ENCODE measurements around the gene PLEKHA1. TPM values are rescaled to one million over a fixed set of nuclear protein-coding genes. Genes with fewer than 3 reads are reported as not detected.

PLEKHA1 gene
- total RNA-seq, 1 donor from 2014 or later: 46.0 TPM

DNA sequence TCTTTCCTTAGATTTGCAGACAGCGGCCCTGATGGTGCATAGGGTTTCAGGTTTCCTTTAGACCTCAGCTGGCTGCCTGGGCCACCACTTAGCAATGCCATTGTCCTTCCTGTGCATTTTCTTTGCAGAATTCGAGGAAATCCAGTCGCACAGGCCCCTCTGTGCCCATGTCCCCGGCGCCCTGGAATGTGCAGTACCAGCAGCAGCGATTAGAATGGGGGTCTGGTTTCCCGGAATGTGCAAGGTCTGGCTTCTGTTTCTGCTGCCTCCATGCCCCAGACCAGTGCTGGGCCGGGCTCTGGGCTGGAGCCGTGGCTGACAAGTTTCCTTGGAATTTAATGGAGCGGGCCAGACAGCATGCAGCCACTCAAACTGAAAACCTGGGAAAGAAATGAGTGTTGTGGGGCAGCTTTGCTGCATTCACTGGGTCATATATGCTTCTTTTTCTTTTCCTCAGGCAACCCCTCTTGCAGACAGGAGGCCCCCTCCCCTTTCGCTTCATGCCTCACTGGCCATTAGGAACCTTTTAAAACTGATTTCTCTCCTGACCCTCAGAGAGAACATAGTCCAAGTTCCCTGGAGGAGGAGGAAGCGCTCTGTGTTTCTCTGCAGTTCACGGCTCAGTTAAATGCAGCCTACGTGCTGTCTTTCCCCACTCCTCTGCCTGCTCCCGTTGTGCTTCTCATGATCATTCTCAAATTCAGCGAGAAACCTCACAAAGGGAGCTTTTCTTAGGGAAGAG lies 101.3 kb downstream of the PLEKHA1 start:
- DNase-seq (ENCODE audit: extremely low read depth, low read depth, low spot score): no peak

DNA sequence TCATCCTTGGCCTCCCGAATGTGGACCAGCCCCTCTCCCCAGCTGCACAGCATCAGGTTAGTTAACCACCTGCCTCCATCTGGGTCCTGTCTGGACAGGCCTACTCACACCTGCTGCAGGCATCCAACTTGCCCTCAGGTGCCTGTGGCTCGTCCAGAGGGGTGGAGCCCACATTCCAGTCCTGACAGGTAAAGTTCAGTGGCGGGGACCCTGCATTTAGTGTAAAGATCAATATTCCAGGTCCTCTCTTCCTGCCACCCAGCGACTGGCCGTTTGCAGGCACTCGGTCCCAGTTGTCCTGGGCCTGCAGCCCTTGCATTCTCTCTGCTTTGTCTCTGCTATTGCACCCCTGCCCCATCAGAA lies 101.8 kb downstream of the PLEKHA1 start:
- no peak for DNase-seq (ENCODE audit: extremely low read depth, low read depth, low spot score)

DNA sequence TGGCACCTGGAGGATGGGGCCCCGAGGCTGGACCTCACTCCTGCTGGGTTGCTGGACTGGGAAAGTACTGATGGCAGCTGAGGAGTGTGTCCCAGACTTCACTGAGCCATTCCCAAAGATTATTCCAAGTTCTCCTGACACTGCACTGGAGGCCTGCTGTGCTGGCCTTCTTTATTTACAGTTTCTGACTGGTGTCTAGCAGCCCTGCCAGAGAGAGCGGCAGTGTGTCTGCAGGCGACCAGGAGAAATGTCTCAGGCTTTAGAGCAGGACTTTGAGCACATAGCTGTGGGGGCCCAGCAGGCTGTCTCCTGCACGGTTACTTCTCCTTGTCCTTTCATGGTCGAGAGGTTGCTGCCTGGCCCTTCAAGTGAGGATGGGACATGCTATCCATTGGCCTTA lies 102.9 kb downstream of the PLEKHA1 start:
- DNase-seq (ENCODE audit: extremely low read depth, low read depth, low spot score): no peak

DNA sequence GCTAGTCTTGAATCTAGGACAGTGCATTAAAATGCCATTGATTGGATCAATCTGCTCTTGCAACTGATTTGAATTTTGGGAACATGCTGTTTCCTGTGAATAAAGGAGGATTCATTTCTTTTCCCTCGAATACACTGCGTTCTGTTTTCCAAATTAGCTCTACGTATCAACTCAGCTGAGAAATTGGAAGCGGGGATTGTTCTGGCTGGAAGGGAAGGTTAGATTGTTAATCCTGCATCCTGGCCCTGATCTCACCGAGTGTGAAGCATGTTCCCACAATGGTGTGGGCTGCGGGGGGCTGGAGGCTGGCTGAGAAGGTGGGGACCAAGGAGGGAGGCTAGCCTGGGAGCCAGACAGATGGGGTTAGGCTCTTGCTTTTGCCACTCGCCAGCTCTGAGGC lies 104.5 kb downstream of the PLEKHA1 start:
- DNase-seq (ENCODE audit: extremely low read depth, low read depth, low spot score): no peak

DNA sequence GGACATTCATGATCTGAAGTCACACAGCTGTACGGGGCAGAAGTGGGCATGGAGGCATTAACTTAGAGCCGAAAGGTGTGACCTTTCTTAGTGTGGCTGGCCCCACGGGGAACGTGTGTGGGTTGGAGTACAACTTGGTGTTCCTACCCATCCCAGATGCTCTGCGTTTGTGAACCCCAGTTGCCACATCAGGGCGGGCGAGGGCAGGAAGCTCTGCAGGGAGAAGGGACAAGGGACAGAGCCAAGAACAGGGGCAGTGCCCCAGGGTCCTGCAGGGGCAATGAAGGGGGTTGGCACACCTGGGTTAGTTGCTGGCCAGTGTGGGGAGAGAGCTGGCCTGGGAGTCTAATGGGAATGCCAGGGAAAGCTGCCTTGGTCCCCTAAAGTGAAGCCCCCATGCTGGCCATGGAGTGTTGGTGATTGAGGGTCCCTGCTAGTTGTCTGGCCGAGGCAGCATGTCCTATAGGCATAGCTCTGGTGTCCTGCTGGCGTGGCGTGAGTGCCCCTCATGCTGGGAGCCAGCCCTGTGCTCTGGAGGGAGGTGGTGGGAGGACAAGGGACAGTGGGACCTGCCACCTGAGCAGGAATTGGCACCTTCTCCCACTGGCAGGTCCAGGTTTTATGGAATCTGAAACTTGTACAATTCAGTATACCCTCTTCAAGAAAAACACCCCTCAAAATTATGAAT lies 105.8 kb downstream of the PLEKHA1 start:
- DNase-seq (ENCODE audit: extremely low read depth, low read depth, low spot score): no peak

DNA sequence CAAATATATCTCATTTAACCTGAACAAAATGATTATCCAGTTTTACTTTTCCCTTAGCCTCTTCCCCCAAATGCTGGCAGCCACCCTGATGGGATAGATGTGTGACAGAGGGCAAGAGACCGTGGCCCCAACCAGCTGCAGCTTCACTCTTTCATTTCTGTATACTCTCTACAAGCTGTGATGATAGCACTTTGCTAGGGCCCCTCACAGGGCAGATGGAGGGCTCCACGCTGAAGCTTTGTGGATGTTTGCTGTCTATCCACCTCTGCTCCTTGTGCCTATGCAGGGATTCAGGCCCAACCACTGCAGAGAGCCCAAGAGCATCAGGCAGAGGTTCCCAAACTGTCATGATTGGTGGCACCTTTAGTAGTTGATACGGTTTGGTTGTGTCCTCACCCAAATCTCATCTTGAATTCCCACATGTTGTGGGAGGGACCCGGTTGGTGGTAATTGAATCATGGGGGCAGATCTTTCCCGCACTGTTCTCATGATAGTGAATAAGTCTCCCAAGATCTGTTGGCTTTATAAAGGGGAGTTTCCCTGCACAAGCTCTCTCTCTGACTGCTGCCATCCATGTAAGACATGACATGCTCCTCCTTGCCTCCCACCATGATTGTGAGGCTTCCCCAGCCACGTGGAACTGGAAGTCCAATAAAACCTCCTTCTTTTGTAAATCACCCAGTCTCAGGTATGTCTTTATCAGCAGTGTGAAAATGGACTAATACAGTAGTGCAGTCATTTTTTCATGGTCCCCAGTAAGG lies 107.0 kb downstream of the PLEKHA1 start:
- DNase-seq (ENCODE audit: extremely low read depth, low read depth, low spot score): no peak

Other genes with a start within 250 kb of the PLEKHA1 start
- 0.47 TPM in 1 of 2 replicates, not detected in the other for gene BTBD16, start 103.4 kb upstream of the PLEKHA1 start, total RNA-seq
- not detected in 2 replicates for gene ARMS2, start 79.9 kb downstream of the PLEKHA1 start, total RNA-seq
- gene HTRA1, start 86.8 kb downstream of the PLEKHA1 start, total RNA-seq: 210 and 307 TPM in 2 replicates
- gene DMBT1, start 186.0 kb downstream of the PLEKHA1 start, total RNA-seq: 0.12 TPM in 1 of 2 replicates, not detected in the other